HG03135 (cell line): Measurements from ENCODE around the gene ALK.

Source experiments
- ATAC-seq: cut with Tn5 transposase; IDR thresholded peaks from one replicate; pipeline ENCODE4 v1.9.1; 2021; ENCODE audit warnings: mild to moderate bottlenecking, moderate library complexity; ENCODE audit not compliant: unreplicated experiment

The ALK gene

GRCh38 chr2:29218550-29219125 is 702.7 kb downstream of the ALK start:
- ATAC-seq = no peak

GRCh38 chr2:29218071-29218470 is 703.3 kb downstream of the ALK start:
- no peak for ATAC-seq

- no peak for ATAC-seq
Measured at GRCh38 chr2:29216609-29216909, 704.8 kb downstream of the ALK start.

- no peak for ATAC-seq
Measured at GRCh38 chr2:29215739-29216608, 705.4 kb downstream of the ALK start.

GRCh38 chr2:29215073-29215472 is 706.3 kb downstream of the ALK start:
- ATAC-seq = no peak

GRCh38 chr2:29213888-29214291 is 707.5 kb downstream of the ALK start:
- no peak for ATAC-seq

- ATAC-seq = no peak
Measured at GRCh38 chr2:29212009-29212408, 709.4 kb downstream of the ALK start.

GRCh38 chr2:29209551-29209950 is 711.8 kb downstream of the ALK start:
- ATAC-seq = no peak

GRCh38 chr2:29207352-29208148 is 713.8 kb downstream of the ALK start:
- ATAC-seq = no peak

- ATAC-seq = no peak
Measured at GRCh38 chr2:29206941-29207340, 714.4 kb downstream of the ALK start.

GRCh38 chr2:29202819-29203495 is 718.4 kb downstream of the ALK start:
- no peak for ATAC-seq

- ATAC-seq = no peak
Measured at GRCh38 chr2:29201979-29202378, 719.4 kb downstream of the ALK start.

- ATAC-seq = peak; percentile 71
Measured at GRCh38 chr2:29196792-29197788, 724.3 kb downstream of the ALK start.

GRCh38 chr2:29195796-29196195 is 725.6 kb downstream of the ALK start:
- ATAC-seq = no peak

GRCh38 chr2:29193681-29194080 is 727.7 kb downstream of the ALK start:
- no peak for ATAC-seq

- ATAC-seq = no peak
Measured at GRCh38 chr2:29193111-29193510, 728.3 kb downstream of the ALK start.

- no peak for ATAC-seq
Measured at GRCh38 chr2:29192526-29192925, 728.9 kb downstream of the ALK start.

- ATAC-seq = no peak
Measured at GRCh38 chr2:29191817-29192216, 729.6 kb downstream of the ALK start.

GRCh38 chr2:29189052-29189451 is 732.3 kb downstream of the ALK start:
- no peak for ATAC-seq

- ATAC-seq = no peak
Measured at GRCh38 chr2:29187926-29188325, 733.5 kb downstream of the ALK start.
